ENCODE data around the gene WWP2.
"Not testable (repeated sequence)": the region's sequence is repeated elsewhere in the genome, so short reads cannot be mapped to it uniquely, and the experiment has no call there.

WWP2 gene

GRCh38 chr16:69943241-69944036 is 181.3 kb downstream of the WWP2 start:
- DNase-seq (ENCODE audit: low spot score) = not testable (repeated sequence)

- DNase-seq (ENCODE audit: low spot score) = not testable (repeated sequence)
Measured at GRCh38 chr16:69950411-69950810, 188.3 kb downstream of the WWP2 start.

- DNase-seq (ENCODE audit: low spot score) = not testable (repeated sequence)
Measured at GRCh38 chr16:69951017-69951671, 189.0 kb downstream of the WWP2 start, which contains the start of gene CLEC18A. CLEC18A (plus strand) TSS chr16:69951334; CDS start chr16:69951367, 33 bp downstream.

- not testable (repeated sequence) for DNase-seq (ENCODE audit: low spot score)
Measured at GRCh38 chr16:69951672-69952031, 189.5 kb downstream of the WWP2 start.

GRCh38 chr16:69952116-69952515 is 190.0 kb downstream of the WWP2 start:
- not testable (repeated sequence) for DNase-seq (ENCODE audit: low spot score)

- DNase-seq (ENCODE audit: low spot score) = not testable (repeated sequence)
Measured at GRCh38 chr16:69952572-69953355, 190.6 kb downstream of the WWP2 start.

- not testable (repeated sequence) for DNase-seq (ENCODE audit: low spot score)
Measured at GRCh38 chr16:69954241-69954640, 192.1 kb downstream of the WWP2 start.

- DNase-seq (ENCODE audit: low spot score) = not testable (repeated sequence)
Measured at GRCh38 chr16:69963312-69963711, 201.2 kb downstream of the WWP2 start.

- DNase-seq (ENCODE audit: low spot score) = peak; percentile 53
Measured at GRCh38 chr16:69964960-69965660, 203.0 kb downstream of the WWP2 start.

- DNase-seq (ENCODE audit: low spot score) = not testable (repeated sequence)
Measured at GRCh38 chr16:69965661-69966054, 203.5 kb downstream of the WWP2 start.

GRCh38 chr16:69967688-69968087 is 205.6 kb downstream of the WWP2 start:
- DNase-seq (ENCODE audit: low spot score) = not testable (repeated sequence)

- not testable (repeated sequence) for DNase-seq (ENCODE audit: low spot score)
Measured at GRCh38 chr16:69968125-69968524, 206.0 kb downstream of the WWP2 start.

- not testable (repeated sequence) for DNase-seq (ENCODE audit: low spot score)
Measured at GRCh38 chr16:69969657-69970056, 207.5 kb downstream of the WWP2 start.

GRCh38 chr16:69972120-69972519 is 210.0 kb downstream of the WWP2 start:
- not testable (repeated sequence) for DNase-seq (ENCODE audit: low spot score)

- DNase-seq (ENCODE audit: low spot score) = not testable (repeated sequence)
Measured at GRCh38 chr16:69972935-69973334, 210.8 kb downstream of the WWP2 start.

- DNase-seq (ENCODE audit: low spot score) = not testable (repeated sequence)
Measured at GRCh38 chr16:69985196-69985595, 223.1 kb downstream of the WWP2 start.

All from AG08396 (cell line).